PC-9 (cell line): Measurements from ENCODE around the gene RNU5B-1. TPM values are rescaled to one million over a fixed set of nuclear protein-coding genes. Genes with fewer than 3 reads are reported as not detected.

Source experiments
- BruUV-seq: library from RNA; stranded (reverse); fragments of 400-500 nt; replicated peaks from 2 replicates; lab custom pipeline; 2021; lab: Mats Ljungman, UMichigan
- CTCF ChIA-PET: fragments of 300-600 bp; sonication (Branson Sonifier 250); formaldehyde crosslinking; loops from one replicate; lab custom pipeline; 2022; ENCODE audit warnings: antibody characterized with exemption; lab: Charles Lee
- POLR2A ChIA-PET: fragments of 300-600 bp; sonication (Branson Sonifier 250); formaldehyde crosslinking; loops from one replicate; lab custom pipeline; 2022; ENCODE audit warnings: antibody characterized with exemption; ENCODE audit not compliant: unreplicated experiment; lab: Charles Lee
- DNase-seq, 2 experiments: peaks; one replicate each; pipeline versions ENCODE4 v3.0.0 to v3.0.0-alpha.2; 2015 to 2022; ENCODE audit warnings: mixed read lengths in 1 of 2
- H2AFZ ChIP-seq: fragments of 200-600 bp; sonication (generic); 2 replicates; pipeline ENCODE4 v1.8.1; 2017; ENCODE audit warnings: antibody characterized with exemption
- H3F3A ChIP-seq: fragments of 200-600 bp; sonication (generic); 2 replicates; pipeline ENCODE4 v1.8.1; 2017; ENCODE audit warnings: antibody characterized with exemption, mild to moderate bottlenecking, low read depth; ENCODE audit not compliant: insufficient read depth
- H3K27ac ChIP-seq: fragments of 200-600 bp; sonication (generic); 2 replicates; pipeline ENCODE4 v1.6.1; 2016; ENCODE audit warnings: mixed run types
- H3K27me3 ChIP-seq: fragments of 200-600 bp; sonication (generic); 2 replicates; pipeline ENCODE4 v1.6.1; 2016; ENCODE audit warnings: low read depth, mixed run types; ENCODE audit not compliant: insufficient read depth
- H3K36me3 ChIP-seq: fragments of 200-600 bp; sonication (generic); 2 replicates; pipeline ENCODE4 v1.6.1; 2016; ENCODE audit warnings: low read depth, mixed run types
- H3K4me1 ChIP-seq: fragments of 200-600 bp; sonication (generic); replicated peaks from 2 replicates; pipeline ENCODE4 v1.6.1; 2016; ENCODE audit warnings: mixed run types; ENCODE audit not compliant: insufficient read depth
- H3K4me2 ChIP-seq: fragments of 200-600 bp; sonication (generic); 2 replicates; pipeline ENCODE4 v1.6.1; 2017; ENCODE audit warnings: mixed run types
- H3K4me3 ChIP-seq: fragments of 200-600 bp; sonication (generic); 2 replicates; pipeline ENCODE4 v1.6.1; 2016; ENCODE audit warnings: mixed run types
- H3K79me2 ChIP-seq: fragments of 200-600 bp; sonication (generic); 2 replicates; pipeline ENCODE4 v1.6.1; 2017; ENCODE audit warnings: low read depth, mixed run types
- H3K9me2 ChIP-seq: fragments of 200-600 bp; sonication (generic); 2 replicates; pipeline ENCODE4 v1.8.1; 2017; ENCODE audit warnings: mild to moderate bottlenecking; ENCODE audit not compliant: insufficient read depth
- H3K9me3 ChIP-seq: fragments of 200-600 bp; sonication (generic); 2 replicates; pipeline ENCODE4 v1.8.1; 2016; ENCODE audit warnings: low read depth; ENCODE audit not compliant: insufficient read depth
- H4K20me1 ChIP-seq: fragments of 200-600 bp; sonication (generic); 2 replicates; pipeline ENCODE4 v1.8.1; 2017; ENCODE audit not compliant: insufficient read depth
- CTCF ChIP-seq: fragments of 200-600 bp; sonication (generic); conservative IDR thresholded peaks from 2 replicates; pipeline ENCODE4 v1.6.1; 2017; ENCODE audit warnings: mixed run types, antibody characterized with exemption, mild to moderate bottlenecking, moderate library complexity
- EZH2 ChIP-seq: fragments of 200-600 bp; sonication (generic); IDR thresholded peaks from 2 replicates; pipeline ENCODE4 v1.8.0; 2017; ENCODE audit warnings: antibody characterized with exemption, low read depth
- intact Hi-C: fragments of 100-400 bp; cut with micrococcal nuclease; formaldehyde crosslinking; loops from one replicate; pipeline ENCODE4 v1.10.0; 2022; ENCODE audit not compliant: unreplicated experiment
- total RNA-seq: library from RNA; stranded (reverse); gene quantifications from 2 replicates; pipeline ENCODE4 v1.2.3, GENCODE V29; 2021

The RNU5B-1 gene
- total RNA-seq, 1 experiment from 2014 or later, result not detected

- Histone ChIP-seq H3K27me3 (no peaks in the 10 kb centered on the region), H3K79me2 (no peaks in the 10 kb centered on the region), H4K20me1 (no peaks in the 10 kb centered on the region), H3K4me1 (no peaks in the 10 kb centered on the region), H3K9me3 (no peaks in the 10 kb centered on the region), H3K27ac (no peak overlapping the region), H3K9me2 (no peaks in the 10 kb centered on the region), H3F3A (no peaks in the 10 kb centered on the region), H3K36me3 (no peaks in the 10 kb centered on the region), H3K4me2 (no peak overlapping the region), H3K4me3 (no peak overlapping the region), H2AFZ (no peak overlapping the region)
- no TSS peak for BruUV-seq
- TF ChIP-seq EZH2 (no peak), CTCF (no peak)
- intact Hi-C loops, result no loop called here
- ChIA-PET POLR2A (no interaction called here), CTCF (no interaction called here)
- DNase-seq, result no peak
These were observed 8.0 kb downstream of the RNU5B-1 start for GRCh38 chr15:65312400-65312916.

GRCh38 chr15:65318870-65319356 is 14.4 kb downstream of the RNU5B-1 start:
- CTCF ChIA-PET, result interaction anchor here (0.6 to 1.2 kb wide), 4 partner anchors 14 to 379 kb away, joined by 3 to 7 read pairs (median 3); partner anchors contain the start of gene RNU5B-1
- no TSS peak for BruUV-seq
- TF ChIP-seq CTCF (peak; percentile 88), EZH2 (no peak)
- H3K27me3 ChIP-seq, result no peaks in the 10 kb centered on the region
- H4K20me1 ChIP-seq, result no peaks in the 10 kb centered on the region
- peak; percentile 49 to 80 for DNase-seq
- no peaks in the 10 kb centered on the region for H3K9me3 ChIP-seq
- no peaks in the 10 kb centered on the region for H3K36me3 ChIP-seq
- H3K4me1 ChIP-seq, result no peaks in the 10 kb centered on the region
- POLR2A ChIA-PET, result no interaction called here
- H3K4me3 ChIP-seq, result no peak overlapping the region
- intact Hi-C loops, result loop anchor here (1.0 kb wide), 2 partner anchors 66 to 82 kb away; no protein-coding TSS in a partner anchor
- no peak overlapping the region for H3K27ac ChIP-seq
- no peak overlapping the region for H3K4me2 ChIP-seq
- no peaks in the 10 kb centered on the region for H3K9me2 ChIP-seq
- no peaks in the 10 kb centered on the region for H3F3A ChIP-seq
- no peaks in the 10 kb centered on the region for H3K79me2 ChIP-seq
- H2AFZ ChIP-seq, result no peak overlapping the region

GRCh38 chr15:65323071-65323511 is 18.6 kb downstream of the RNU5B-1 start:
- Histone ChIP-seq H3K79me2 (no peaks in the 10 kb centered on the region), H3K9me2 (no peaks in the 10 kb centered on the region), H3K4me1 (no peaks in the 10 kb centered on the region), H2AFZ (no peak overlapping the region), H3K27ac (no peak overlapping the region), H4K20me1 (no peaks in the 10 kb centered on the region), H3K36me3 (no peaks in the 10 kb centered on the region), H3F3A (no peaks in the 10 kb centered on the region), H3K4me3 (no peak overlapping the region), H3K4me2 (no peak overlapping the region), H3K27me3 (no peaks in the 10 kb centered on the region), H3K9me3 (no peaks in the 10 kb centered on the region)
- TF ChIP-seq CTCF (no peak), EZH2 (no peak)
- POLR2A ChIA-PET, result interaction anchor here (0.6 to 0.7 kb wide), 2 partner anchors 288 to 751 kb away, joined by 3 to 4 read pairs; partner anchors contain the start of gene INTS14
- no TSS peak for BruUV-seq
- CTCF ChIA-PET, result interaction anchor here (3.6 kb wide), 1 partner anchor 62 kb away, joined by 20 read pairs; no protein-coding TSS in a partner anchor
- intact Hi-C loops, result loop anchor here (1.0 kb wide), 1 partner anchor 62 kb away; no protein-coding TSS in a partner anchor
- peak in 1 of 2 experiments; percentile 43 for DNase-seq
